ENCODE data around the gene RMRP. TPM values are rescaled to one million over a fixed set of nuclear protein-coding genes. Genes with fewer than 3 reads are reported as not detected.

The RMRP gene
- polyA plus RNA-seq, 1 of the 3 experiments (the other 2 are of a cell fraction), result 64.9 TPM

- 94% methylated on average over 13 of the region's 13 CpGs for WGBS (ENCODE audit: low lambda C conversion rate)
- ChIA-PET CTCF (interaction anchor here (0.9 to 2.7 kb wide), 9 partner anchors 9 to 84 kb away, joined by 3 to 21 read pairs (median 4); partner anchors contain the start of genes ARHGEF39, CCDC107 and RMRP), POLR2A (interaction anchor here (1.1 to 1.3 kb wide), 2 partner anchors 13 to 40 kb away, joined by 3 to 4 read pairs; partner anchors contain the start of gene TLN1)
- TF ChIP-seq EZH2phosphoT487 (IDR thresholded peaks at IDR 0.05; ENCODE audit: borderline replicate concordance, low read depth) (no peak), GABPA (IDR thresholded peaks at IDR 0.05; ENCODE audit: low read depth) (no peak), EP300 (IDR thresholded peaks at IDR 0.05; ENCODE audit: borderline replicate concordance in 1 of 2, low read depth in 1 of 2, low read length in 1 of 2) (no peak), POLR2AphosphoS5 (IDR thresholded peaks at IDR 0.05; ENCODE audit: low read depth, low read length) (no peak), YY1 (IDR thresholded peaks at IDR 0.05; ENCODE audit: low read depth) (no peak), MEF2A (IDR thresholded peaks at IDR 0.05; ENCODE audit: borderline replicate concordance, low read depth) (no peak), JUND (IDR thresholded peaks at IDR 0.05) (no peak), NFIC (IDR thresholded peaks at IDR 0.05; ENCODE audit: borderline replicate concordance) (no peak), TCF12 (IDR thresholded peaks at IDR 0.05) (no peak), REST (IDR thresholded peaks at IDR 0.05; ENCODE audit: low read depth, low read length) (no peak), MXI1 (IDR thresholded peaks at IDR 0.05; ENCODE audit: low read depth, low read length) (no peak), RCOR1 (IDR thresholded peaks at IDR 0.05; ENCODE audit: low read length) (no peak), FOXJ3 (CRISPR knock-in tag; IDR thresholded peaks at IDR 0.05) (no peak), ELF1 (IDR thresholded peaks at IDR 0.05) (no peak)
- TF ChIP-seq, protein P1, sequence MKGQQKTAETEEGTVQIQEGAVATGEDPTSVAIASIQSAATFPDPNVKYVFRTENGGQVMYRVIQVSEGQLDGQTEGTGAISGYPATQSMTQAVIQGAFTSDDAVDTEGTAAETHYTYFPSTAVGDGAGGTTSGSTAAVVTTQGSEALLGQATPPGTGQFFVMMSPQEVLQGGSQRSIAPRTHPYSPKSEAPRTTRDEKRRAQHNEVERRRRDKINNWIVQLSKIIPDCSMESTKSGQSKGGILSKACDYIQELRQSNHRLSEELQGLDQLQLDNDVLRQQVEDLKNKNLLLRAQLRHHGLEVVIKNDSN (IDR thresholded peaks at IDR 0.05; ENCODE audit: borderline replicate concordance, low read depth), result no peak
- TF ChIP-seq, protein P2, sequence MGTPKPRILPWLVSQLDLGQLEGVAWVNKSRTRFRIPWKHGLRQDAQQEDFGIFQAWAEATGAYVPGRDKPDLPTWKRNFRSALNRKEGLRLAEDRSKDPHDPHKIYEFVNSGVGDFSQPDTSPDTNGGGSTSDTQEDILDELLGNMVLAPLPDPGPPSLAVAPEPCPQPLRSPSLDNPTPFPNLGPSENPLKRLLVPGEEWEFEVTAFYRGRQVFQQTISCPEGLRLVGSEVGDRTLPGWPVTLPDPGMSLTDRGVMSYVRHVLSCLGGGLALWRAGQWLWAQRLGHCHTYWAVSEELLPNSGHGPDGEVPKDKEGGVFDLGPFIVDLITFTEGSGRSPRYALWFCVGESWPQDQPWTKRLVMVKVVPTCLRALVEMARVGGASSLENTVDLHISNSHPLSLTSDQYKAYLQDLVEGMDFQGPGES (IDR thresholded peaks at IDR 0.05; ENCODE audit: low read depth, low read length), result no peak
- TF ChIP-seq, protein P3, sequence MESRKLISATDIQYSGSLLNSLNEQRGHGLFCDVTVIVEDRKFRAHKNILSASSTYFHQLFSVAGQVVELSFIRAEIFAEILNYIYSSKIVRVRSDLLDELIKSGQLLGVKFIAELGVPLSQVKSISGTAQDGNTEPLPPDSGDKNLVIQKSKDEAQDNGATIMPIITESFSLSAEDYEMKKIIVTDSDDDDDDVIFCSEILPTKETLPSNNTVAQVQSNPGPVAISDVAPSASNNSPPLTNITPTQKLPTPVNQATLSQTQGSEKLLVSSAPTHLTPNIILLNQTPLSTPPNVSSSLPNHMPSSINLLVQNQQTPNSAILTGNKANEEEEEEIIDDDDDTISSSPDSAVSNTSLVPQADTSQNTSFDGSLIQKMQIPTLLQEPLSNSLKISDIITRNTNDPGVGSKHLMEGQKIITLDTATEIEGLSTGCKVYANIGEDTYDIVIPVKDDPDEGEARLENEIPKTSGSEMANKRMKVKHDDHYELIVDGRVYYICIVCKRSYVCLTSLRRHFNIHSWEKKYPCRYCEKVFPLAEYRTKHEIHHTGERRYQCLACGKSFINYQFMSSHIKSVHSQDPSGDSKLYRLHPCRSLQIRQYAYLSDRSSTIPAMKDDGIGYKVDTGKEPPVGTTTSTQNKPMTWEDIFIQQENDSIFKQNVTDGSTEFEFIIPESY (IDR thresholded peaks at IDR 0.05; ENCODE audit: borderline replicate concordance, low read depth), result no peak
- Histone ChIP-seq H3K9me3 (no peaks in the 10 kb centered on the region), H3K79me2 (ENCODE audit: insufficient read depth) (peaks cover 35% of the 10 kb centered on the region), H3K9ac (no peak overlapping the region; the same call in 1 of the 2 replicates), H4K20me1 (ENCODE audit: insufficient read depth) (peaks cover 23% of the 10 kb centered on the region), H3K9me2 (no peaks in the 10 kb centered on the region), H3K4me3 (ENCODE audit: low read depth in 2 of 2, low read length in 1 of 2) (0 out of 4 replicates have a peak overlapping the region, but pooled peaks of 1 of the 2 experiments have one; percentile 73), H2AFZ (ENCODE audit: low read depth) (no peak overlapping the region), H3K4me2 (peak overlapping the region; percentile 91; the same call in 1 of the 2 replicates), H3F3A (replicated peaks; ENCODE audit: insufficient read depth) (peaks cover 54% of the 10 kb centered on the region), H3K27me3 (ENCODE audit: insufficient read depth) (no peaks in the 10 kb centered on the region), H3K4me1 (ENCODE audit: control insufficient read depth in 1 of 2, insufficient read depth in 2 of 2, low read depth in 1 of 2, low read length in 1 of 2) (peaks cover 19 to 31% of the 10 kb centered on the region in 2 experiments; a peak in 3 of 4 replicates), H3K27ac (ENCODE audit: low read depth in 2 of 2, low read length in 1 of 2) (peak overlapping the region; percentile 93 to 96), H3K36me3 (replicated peaks in 1 of 2; ENCODE audit: control insufficient read depth in 1 of 2, insufficient read depth in 2 of 2, low read length in 1 of 2) (peaks cover 11 to 12% of the 10 kb centered on the region in 2 experiments)
- DNase-seq, result no peak
Observed at GRCh38 chr9:35691757-35692301, 34.0 kb upstream of the RMRP start.
